NCI-H345 (cell line): ENCODE results near the gene TNIP2.
"Not testable (repeated sequence)": the region's sequence is repeated elsewhere in the genome, so short reads cannot be mapped to it uniquely, and the experiment has no call there.

Experiments
- DNase-seq: peaks from one replicate; lab custom pipeline; 2025; lab: John Stamatoyannopoulos, UW

TNIP2 gene

DNA sequence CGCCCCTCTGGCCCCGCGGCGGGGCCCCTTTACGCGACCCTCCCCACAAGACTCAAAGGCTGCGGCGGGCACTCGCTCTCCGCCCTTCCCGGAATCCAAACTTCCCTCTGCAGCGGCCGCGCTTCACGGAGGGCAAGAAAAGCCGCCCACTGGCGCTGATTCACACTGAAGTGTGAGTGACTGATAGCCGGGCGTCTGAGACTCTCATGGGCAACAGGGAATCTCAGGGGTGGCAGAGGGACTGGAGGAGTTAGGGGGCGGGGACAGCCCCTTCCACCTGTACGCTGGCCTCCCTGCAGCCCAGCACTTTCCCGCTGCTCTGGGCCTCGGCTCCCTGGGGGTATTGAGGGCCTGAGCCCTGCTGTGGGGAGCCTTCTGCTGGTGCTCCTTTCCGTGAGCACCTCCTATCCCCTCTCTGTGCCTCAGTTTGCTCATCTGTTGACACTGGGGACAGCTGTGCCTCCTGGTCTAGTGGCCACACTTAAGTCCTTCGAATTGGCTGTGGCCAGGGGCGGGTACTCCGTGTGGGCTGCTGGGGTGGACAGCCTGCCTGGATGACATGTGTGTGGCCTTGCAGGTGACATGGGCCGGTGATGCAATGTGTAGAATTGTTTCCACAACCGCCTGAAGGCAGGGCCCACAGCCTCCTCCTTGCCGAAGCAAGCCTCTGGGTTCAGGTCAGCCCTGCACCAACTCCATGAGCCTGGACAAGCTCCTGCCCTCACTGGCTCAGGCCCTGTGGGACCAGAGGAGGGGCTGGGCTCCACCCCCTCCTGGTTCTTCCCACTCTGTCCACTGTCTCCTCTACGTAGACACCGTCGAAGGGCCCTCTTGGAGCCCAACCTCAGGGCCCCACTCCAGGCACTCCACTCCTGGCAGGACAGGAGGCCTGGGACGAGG lies 37.7 kb upstream of the TNIP2 start:
- DNase-seq, result no peak

DNA sequence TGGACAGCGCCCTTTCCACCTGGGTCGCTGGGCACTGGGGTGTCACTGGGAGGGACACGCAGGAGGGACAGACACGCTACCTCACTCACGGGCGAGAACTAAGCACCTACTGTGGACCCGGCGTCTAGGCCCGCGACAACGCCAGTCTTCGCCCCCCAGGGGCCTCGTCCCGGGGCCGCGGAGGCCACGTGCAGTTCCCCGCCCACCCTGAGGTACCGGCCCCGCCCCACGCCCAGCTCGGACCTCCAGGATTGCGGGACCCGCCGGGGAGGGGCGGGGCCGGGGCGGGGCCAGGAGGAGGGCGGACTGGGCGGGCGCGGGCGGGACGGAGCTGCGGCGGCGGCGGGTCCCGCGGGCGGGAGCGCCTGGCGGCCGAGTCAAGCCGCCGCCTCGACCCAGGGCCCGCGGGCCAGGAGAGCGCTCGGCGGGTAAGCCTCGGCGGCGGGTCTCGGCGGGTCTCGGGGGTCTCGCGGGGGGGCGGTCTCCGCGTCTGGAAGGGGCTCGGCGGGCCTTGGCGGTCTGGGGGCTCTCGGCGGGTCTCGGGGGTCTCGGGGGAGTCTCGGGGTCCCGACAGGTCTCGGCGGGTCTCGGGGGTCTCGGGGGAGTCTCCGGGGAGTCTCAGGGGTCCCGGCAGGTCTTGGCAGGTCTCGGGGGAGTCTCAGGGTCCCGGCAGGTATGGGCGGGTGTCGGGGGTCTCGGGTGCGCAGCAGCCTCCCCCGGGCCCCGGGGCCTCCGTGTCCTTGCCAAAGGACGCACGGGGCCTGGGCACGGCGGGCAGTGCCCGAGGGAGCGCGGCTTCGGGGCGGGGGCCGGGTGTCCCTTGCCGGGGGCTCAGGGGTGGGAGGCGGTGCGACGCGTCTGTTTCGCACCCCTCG lies 36.8 kb upstream of the TNIP2 start, which contains the start of gene SH3BP2:
Gene SH3BP2, plus strand, starts transcription at position 375 of the 875 bp plus-strand sequence. CDS start 27,533 bp downstream, outside the sequence.
- DNase-seq, result peak; percentile 49

DNA sequence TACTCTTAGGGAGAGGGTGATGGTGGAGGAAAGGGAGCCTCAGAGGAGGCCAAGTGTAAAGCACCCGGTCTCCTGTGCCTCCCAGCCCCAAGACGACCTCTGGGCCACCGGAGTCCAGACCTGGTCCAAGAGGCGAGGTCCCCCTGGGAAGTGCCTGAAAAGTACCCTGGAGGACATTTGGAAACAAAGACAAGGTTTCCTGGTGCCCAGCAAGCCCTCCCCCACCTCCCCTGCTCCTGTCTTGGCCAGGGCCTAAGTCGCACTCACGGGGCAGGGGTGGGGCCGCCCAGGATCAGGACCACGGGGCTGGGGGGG lies 36.2 kb upstream of the TNIP2 start:
- DNase-seq, result no peak

DNA sequence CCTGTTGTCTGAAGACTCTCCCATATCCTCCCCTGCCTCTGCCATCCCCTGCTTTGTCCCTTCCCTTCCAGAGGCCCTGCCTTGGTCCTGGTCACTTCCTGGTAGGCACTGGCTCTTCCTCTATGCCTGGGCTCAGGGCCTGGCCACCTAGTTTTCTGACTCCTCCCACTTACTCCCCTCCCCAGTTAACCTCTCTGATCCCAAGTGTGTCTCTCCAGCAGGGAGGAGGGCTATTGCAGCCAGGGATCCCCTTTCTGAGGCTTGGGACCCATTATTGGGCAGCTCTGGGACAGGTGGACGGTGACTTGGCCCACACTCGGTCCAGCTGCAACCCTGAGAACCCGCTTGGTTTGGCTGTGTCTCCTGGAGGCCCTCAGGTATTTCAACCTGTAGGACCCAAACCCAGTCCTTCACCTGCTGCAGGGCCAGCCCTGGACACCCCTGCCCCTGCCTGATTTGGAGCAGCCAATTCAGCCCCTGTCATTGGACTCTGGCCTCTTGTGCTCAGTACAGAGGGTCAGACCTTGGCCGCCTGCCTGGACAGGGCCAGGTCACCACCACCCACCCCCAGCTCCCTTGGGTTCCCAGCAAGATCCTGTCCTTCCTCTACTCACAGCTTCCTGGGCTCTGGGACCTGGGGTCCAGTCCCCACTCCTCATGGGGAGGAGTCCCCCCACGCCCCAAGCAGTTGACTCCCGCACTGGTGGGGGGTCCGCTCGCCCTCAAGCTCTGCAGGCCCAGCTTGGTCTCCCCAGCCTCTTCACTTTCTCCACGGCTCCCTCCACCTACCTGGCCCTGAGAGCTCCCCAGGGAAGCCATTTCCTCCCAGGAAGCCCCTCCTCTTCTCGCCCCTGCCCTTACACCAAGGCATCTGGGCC lies 35.6 kb upstream of the TNIP2 start:
- no peak for DNase-seq

DNA sequence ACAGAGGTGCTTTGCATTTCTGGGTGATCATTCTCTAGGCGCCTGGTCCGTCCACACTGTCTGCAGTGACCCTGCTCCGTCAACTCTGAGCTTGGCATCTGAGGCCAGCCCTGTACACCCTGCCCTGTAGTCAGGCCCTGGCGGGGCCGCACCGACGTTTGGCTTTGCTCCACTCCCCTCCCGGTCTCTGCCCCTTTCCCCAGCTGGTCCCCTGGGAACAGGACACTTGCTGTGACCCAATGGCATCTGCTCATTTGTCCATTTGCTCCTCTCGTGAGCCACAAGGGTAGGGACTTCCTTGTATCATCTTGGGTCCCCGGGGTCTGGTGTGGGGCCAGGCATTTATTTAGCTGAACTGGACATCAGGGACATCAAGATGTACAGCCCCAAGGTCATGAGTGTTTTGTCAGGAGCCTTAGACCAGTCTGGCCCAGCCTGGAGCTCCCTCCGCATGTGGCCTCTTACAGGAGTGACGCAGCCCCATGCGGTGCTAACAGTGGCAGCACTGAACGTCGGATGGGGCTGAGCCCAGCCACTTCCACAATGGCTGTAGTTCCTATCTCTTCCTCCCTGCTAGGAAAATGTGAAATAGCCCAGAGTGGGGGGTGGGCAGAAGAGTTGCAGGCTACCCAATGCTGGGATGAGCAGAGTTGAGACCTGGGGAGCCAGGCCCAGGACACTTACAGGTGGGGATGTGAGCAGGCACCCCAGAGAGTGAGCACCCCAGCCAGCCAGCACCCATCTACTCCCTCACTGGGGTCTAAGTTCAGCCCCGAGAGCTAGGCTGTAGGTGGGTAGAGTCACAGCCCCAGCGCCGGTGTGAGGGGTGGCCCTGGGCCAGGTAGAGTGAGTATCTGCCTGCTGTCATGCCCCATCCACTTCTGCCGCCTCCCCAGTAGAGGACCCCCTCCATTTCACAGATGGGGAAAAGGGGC lies 34.7 kb upstream of the TNIP2 start:
- no peak for DNase-seq

DNA sequence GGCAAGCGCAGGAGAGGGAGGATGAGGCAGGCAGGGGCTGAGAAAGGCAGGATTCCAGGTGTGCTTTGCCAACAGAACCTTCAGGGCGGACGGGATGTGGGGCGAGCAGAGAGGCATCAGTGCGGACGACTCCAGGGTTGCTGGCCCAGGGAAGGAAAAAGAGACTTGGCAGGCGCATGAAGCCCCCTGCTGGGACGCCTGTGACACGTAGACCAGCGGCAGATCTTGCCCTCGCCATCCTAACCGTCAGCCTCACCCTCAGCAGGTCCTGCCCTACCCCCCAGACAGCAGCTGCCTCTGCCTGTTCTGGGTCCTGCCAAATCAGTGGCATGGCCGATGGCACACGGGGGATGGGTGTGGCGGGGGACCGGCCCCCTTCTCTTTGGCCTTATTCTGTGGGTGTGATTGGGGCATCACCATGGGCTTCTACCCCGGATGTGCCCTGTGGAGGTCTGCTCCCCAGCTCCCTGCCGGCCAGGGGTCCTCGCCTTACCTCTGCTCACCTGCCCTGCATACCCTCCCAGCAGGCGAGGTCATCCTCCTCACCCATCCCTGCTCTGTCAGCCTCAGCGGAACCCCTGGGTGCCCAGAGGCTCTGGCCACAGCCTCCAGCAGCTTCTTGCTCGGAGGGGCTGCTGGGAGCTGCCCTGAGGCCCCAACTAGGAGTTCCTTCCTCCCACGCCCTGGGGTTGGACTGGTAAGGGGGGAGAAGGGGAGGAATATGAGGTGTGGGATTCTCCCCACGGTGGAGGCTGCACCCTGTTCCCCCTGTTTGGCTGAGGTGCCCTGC lies 33.9 kb upstream of the TNIP2 start:
- DNase-seq, result no peak

DNA sequence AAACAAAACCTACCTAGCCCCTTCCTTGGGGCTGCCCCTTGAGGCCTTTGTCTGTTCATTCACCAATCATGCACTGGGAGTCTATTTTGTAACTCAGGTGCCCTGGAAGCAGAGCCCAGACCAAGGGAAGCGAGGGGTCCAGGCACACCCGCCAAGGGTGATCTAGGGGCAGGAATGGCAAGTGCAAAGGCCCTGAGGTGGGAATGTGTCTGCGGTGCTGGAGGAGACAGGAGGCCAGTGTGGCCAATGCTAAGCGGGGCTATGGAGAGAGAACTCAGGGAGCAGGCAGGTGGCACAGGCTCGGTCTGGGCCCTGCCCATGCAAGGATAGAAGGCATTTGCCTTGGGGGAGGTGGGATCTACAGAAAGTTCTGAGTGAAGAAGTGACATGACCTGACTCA lies 33.2 kb upstream of the TNIP2 start:
- DNase-seq, result no peak

DNA sequence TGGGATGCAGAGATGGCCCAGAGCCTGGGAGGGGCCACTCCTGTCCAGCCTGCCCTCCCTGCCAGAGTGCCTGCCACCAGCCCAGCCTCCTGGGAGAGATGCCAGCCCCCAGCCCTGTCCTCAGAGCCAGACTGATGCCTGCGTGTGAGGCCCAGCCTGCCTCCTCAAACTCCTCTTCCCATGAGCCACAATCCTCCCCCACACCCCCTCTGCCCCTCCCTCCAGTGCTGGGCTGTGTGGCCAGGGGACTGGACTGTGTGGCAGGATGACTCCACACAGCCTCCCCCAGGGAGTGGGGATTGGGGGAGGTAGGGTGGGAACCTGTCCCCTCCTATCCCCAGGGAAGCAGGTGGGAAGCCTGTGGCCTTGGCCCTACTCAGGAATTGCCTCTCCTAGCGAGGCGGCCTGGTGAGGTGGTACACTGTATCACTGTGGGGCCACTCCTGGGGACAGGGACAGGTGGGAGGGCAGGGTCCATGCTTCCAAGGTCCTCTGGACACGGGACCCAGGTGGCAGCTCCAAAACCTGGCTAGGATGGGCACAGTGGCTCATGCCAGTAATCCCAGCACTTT lies 32.5 kb upstream of the TNIP2 start:
- no peak for DNase-seq

DNA sequence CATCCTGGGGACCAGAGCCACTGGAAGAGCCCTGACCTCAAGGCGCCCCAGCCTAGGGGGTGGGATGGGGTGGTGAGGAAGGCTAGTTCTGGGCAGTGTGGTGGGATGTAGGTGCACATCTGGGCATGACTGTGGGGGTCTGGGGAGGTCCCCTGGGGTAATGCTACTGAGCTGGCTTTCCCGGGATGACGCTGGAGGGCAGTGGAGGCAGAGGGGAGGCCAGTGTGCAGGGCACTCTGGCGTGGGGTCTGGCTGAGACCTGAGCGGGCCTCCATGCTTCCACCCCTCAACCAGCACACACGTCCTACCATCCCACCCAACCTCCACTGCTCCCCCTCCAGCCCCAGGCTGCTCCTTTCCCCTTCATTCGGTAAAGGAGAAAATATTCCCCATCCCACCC lies 32.0 kb upstream of the TNIP2 start:
- DNase-seq, result no peak

DNA sequence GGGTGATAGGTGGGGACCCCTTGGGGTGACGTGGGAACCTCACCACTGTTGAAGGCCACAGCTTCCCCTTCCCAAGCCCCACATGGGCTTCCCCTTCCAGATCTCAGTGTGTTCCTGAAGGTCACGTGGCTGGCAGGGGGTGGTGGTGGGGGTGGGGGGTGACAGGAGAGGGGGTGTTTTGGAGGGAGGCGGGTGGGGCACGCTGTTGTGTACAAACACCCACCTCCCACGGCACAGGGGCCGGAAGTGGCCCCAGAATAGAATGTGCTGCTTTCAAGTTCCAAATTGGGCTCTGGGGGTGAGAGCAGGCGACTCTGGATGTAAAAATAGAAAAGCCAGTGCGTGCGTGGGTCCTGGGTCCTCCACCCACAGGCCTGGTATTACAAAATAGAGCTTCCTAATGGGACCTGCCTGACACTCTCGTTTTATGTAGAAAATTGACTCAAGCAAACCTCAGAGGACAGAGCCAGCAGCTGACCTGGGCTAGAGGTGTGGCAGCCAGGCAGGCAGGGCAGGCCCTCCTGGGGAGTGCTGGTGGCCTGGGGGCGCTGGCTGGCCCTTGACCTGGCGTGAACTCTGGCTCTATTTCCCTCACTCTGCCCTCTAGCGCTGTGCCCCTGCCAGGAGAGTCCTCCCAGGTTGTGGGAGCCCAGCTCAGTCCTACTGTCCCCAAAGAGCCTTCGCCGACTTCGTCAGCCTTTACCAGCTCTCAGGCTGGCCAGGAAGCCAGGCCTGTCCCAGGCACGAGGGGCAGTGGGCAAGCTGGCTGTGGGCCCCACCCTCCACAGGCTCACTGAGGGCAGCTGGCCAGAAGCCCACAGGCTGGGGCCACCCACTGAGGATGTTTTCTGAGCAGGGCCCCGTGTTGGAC lies 31.3 kb upstream of the TNIP2 start:
- no peak for DNase-seq

DNA sequence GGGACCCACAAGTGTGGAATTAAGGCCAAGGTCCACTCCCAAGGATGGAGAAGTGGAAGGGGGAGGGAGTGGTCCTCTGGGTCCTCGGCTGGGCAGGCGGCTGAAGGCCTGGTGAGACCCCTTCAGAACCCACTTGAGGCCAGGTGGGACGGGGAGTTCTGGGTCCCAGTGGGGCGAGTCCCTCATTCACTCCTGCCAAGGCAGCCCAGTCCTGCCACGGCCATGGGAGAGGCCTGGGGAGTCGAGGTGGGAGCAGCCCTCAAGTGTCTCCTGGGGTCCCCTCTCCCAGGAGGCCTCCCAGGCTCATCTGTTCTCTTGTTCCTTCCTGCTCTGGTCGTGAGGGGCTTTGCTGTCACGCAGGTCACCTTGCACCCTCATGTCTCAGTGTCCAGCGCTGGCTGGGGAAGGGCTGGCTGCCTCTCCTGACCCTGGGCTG lies 30.7 kb upstream of the TNIP2 start:
- no peak for DNase-seq

DNA sequence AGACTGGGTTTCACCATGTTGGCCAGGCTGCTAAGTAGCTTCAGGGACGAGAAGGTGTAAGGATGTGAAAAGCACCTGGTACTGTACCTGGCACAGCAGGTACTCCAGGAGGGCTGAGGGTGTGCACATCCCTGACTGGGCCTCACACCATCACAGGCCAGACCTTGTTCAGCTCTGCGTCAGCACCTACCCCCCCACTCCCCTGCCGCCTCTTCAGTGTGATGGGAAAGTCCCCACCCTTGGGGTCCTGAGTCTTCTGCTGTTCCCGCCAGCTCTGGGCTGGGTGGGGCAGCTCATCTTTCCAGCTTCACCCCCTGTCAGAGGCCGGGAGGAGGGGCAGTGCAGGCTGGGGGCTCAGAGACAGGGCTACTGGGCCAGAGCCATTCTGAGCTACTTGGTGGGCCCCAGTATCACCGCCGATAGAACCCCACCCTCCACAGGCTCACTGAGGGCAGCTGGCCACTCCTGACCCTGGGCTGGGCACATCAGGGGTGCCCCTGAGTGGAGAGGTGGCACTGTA lies 30.1 kb upstream of the TNIP2 start:
- no peak for DNase-seq

DNA sequence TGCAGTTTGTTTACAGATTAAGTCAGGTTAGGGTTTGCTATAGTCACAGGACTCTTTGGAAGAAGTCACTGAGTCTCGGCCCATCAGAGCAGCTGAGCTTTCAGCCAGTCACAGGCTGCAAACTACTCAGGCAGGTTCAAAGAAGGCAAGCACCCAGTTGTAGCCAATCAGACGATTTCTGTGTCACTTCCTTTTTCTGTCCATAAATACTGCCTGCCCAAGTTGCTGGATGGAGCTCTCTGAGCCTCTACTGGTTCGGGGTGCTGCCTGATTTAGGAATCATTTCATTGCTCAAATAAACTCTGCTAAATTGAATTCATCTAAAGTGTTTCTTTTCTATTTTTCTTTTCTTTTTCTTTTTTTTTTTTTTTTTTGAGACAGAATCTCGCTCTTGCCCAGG lies 29.5 kb upstream of the TNIP2 start:
- DNase-seq, result no peak

DNA sequence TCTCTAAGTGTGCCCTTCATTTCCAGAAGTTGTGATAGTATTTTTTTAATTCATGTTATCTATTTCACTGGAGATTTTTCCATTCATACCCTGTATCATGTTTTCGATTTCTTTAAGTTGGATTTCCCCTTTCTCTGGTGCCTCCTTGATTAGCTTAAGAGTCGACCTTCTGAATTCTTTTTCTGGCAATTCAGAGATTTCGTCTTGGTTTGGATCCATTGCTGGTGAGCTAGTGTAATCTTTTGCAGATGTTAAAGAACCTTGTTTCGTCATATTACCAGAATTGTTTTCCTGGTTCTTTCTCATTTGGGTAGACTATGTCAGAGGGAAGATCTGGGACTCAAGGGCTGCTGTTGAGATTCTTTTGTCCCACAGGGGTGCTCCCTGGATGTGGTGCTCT lies 27.7 kb upstream of the TNIP2 start:
- no peak for DNase-seq

DNA sequence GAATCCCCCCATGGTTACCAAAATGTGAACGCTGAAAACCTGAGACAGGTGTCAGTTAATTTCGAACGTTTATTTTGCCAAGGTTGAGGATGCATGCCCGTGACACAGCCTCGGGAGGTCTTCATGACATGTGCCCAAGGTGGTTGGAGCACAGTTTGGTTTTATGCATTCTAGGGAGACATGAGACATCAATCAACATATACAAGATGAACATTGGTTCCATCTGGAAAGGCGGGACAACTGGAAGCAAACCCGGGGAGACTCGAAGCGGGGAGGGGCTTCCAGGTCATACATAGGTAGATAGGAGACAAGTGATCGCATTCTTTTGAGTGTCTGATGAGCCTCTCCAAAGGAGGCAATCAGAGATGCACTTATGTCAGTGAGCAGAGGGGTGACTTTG lies 25.8 kb upstream of the TNIP2 start:
- no peak for DNase-seq

DNA sequence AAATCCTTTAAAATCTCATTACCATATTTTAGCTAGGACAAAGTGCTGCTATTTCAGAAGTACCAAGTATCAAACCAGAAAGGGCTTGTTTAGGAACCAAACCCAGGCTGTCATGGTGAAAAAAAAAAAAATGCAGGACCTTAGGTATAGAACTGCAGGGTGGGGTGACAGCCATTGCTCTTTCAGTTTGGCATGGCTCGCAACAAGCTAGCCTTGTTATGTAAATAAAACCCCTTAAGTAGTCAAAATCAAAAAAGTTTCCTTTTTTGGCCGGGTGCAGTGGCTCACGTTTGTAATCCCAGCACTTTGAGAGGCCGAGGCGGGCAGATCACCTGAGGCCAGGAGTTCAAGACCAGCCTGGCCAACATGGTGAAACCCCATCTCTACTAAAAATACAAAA lies 24.5 kb upstream of the TNIP2 start:
- not testable (repeated sequence) for DNase-seq

DNA sequence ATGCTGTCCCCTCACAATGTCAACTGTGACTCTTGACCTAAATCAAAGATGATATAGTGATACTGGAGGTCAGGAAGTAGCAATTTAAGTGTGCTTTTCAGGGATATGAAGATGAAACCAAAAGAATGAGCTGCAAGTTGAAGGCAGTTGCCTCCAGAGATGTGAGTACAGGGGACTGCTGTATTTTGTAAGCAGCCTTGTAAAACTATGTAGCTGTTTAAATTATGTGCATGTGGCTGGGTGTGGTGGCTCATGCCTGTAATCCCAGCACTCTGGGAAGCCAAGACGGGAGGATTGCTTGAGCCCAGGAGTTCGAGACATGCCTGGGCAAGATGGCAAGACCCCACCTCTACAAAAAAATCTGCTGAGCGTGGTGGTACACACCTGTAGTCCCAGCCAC lies 15.1 kb upstream of the TNIP2 start:
- DNase-seq, result no peak

DNA sequence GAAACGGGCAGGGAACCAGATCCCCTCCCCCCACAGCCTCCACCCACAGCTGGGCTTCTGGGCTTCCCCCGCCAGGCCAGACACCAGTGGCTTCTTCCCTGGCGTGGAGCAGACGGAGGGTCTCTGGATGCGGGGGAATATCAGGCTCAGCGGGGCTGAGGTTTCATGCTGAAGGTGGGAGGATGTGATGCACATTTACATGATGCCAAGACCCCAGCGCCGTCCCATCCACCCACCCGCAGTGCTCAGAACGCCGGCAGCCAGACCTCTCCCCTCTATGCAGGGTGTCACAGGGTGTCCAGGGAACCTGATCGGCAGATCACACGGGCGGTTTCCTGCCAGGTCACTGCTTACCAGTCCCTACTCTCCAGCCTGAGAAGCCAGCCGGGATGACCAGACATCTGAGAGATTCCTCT lies 12.8 kb upstream of the TNIP2 start:
- no peak for DNase-seq

DNA sequence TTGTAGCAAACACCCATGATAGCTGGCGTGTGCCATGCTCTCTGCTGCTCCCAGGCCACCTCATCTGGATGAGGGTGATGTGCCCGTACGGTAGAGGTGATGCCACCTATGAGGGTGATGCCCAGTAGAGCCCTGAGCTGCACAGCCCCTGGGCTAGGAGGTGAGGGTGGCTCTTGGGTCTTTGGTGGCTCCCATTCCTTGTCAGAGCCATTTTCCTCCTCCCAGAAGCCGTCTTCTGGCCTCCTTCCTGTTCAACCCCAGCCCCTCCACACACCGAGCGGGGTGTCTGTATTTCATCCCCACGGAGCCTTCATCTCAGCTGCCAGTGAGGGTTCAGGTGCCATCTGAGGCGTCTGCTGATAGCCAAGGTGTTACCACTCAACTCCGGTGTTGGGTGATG lies 12.0 kb upstream of the TNIP2 start:
- no peak for DNase-seq
